ENCODE data around the gene COQ8A.

COQ8A gene

DNA sequence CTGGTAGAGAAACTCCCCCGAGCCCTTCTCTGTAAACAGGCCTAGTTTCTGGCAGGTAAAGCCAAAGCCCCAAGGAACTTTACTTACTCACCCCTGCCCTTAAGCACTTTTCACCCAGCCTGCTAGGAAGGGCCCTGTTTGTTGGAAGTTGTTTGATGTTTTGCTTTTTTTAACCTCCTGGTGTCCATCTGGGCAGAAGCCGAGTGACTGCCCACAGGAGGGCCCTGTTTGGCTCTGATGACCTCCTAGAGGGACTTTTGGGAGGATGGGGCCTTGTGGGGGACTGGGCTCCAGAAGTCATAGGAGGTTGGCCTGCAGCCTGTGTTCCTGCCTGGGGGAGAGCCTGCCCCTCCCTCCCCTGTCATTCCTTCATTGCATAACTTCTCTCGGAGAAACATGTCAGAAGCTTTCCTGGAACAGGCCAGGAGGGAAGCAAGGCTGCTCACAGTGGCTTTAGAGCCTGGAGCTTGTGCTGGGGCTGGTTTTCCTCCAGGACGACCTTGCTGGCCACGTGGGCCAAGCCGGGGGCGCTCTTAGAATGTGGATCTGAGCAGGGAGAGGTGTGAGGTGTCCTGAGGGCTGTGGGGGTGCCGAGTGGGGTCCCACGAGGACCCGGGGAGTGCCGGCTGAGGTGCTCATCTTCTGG lies 33.9 kb downstream of the COQ8A start:
- peaks cover 7 to 69% (median 28%) of the 10 kb centered on the region in 11 experiments; a peak in 20 of 22 replicates for H3K36me3 ChIP-seq
- TF ChIP-seq Cebpa-rat (IDR thresholded peaks at IDR 0.05): no peak
- peaks cover 17 to 30% (median 24%) of the 10 kb centered on the region in 11 experiments for H3K9me3 ChIP-seq (replicated peaks in 1 of 11)
- H3K9ac ChIP-seq: no peak overlapping the region; a peak in 1 of 22 replicates
- peak overlapping the region in 4 of 11 experiments; percentile 0 to 14 (median 6); a peak in 2 of 22 replicates for H3K27ac ChIP-seq
- H3K27me3 ChIP-seq: no peaks in the 10 kb centered on the region
- H3K4me3 ChIP-seq: no peak overlapping the region
- H3K4me1 ChIP-seq: peaks cover 0 to 27% (median 19%) of the 10 kb centered on the region in 10 experiments; a peak in 16 of 20 replicates
- H3K4me2 ChIP-seq: peak overlapping the region in 1 of 11 experiments; percentile 41; a peak in 1 of 22 replicates
- H4K20me1 ChIP-seq: peaks cover 0 to 32% (median 5%) of the 10 kb centered on the region in 11 experiments; a peak in 8 of 22 replicates

DNA sequence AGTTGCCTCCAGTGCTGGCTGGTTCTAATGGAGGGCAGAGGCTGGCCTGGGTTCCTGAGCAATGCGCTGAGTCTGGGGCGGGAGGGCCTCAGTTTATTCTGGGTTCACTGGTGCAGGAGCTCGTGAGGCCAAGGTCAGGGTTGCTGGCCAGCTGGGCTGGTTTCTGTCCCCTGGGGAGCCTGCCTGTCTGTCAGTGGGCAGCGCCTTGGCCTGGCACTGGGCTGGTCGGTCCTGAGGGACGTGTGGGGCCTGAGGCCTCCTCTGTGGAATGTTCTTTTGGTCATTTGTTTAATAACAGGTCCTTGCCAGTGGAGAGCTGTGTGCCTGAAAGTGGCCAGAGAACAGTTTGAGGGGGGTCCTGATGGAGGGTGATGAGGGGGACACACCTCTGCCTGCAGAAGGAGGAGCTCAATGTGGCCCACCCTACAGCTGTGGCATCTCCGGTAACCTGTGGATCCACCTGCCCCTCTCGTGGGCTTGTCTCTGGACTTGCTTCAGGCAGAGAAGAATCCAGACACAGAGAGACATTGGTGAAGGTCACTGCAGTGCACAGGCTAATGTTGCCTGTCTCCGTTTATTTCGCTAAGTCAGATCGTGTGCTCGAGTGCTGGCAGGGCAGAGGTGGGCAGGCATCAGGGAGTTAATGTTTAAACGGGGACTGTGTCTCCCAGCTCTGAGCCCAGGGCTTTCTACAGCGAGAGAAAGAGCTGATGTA lies 34.6 kb downstream of the COQ8A start:
- peak overlapping the region in 1 of 11 experiments; percentile 0; a peak in 1 of 22 replicates for H3K27ac ChIP-seq
- no peak overlapping the region for H3K9ac ChIP-seq

DNA sequence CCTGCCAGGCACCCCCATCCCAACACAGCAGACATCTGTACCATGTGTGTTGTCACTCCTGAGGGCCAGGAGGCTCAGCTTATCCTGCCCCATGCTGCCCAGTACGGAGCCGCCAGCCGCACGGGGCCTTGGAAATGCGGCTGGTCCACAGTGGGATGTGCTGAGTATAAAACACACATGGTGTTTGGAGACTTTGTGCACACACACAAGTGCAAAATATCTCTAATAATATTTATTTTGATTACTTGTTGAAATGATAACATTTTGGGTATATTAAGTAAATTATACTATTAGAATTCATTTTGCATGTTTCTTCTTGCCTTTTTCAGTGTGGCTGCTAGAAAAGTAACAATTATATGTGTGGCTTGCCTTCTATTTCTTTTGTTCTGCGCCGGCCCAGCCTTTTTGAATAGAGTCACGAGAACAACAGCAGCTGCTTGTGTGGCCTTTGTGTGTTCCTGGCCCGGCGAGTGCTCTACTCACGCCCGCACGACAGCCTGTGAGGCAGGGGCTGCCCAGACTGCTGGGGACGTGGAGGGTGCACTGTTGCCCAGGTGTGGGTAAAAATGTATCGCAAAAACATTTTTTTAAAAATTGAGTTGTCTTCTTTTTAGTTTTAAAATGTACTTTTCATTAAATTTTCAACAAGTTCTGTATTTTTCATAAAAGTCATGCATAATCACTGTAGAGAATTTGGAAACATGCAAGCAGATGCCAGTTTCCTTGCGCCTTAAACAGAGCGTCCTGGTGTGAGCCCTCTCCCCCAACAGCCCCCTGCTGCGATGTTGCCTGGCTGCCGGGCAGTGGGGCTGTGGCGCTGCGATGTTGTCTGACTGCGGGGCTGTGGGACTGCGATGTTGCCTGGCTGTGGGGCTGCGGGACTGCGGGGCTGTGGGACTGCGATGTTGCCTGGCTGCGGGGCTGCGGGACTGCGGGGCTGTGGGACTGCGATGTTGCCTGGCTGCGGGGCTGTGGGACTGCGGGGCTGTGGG lies 35.5 kb downstream of the COQ8A start:
- H3K4me2 ChIP-seq: no peak overlapping the region
- no peaks in the 10 kb centered on the region for H3K27me3 ChIP-seq
- H3K9me3 ChIP-seq (replicated peaks in 1 of 11): peaks cover 11 to 16% (median 15%) of the 10 kb centered on the region in 11 experiments
- peaks cover 0 to 69% (median 13%) of the 10 kb centered on the region in 11 experiments; a peak in 17 of 22 replicates for H3K36me3 ChIP-seq
- no peak for TF ChIP-seq Cebpa-rat (IDR thresholded peaks at IDR 0.05)
- H4K20me1 ChIP-seq: peaks cover 0 to 32% (median 5%) of the 10 kb centered on the region in 11 experiments; a peak in 8 of 22 replicates
- no peak overlapping the region for H3K4me3 ChIP-seq
- no peak overlapping the region for H3K27ac ChIP-seq
- H3K9ac ChIP-seq: no peak overlapping the region
- peaks cover 0 to 27% (median 19%) of the 10 kb centered on the region in 10 experiments; a peak in 16 of 20 replicates for H3K4me1 ChIP-seq

More for the DNA sequence above, 34.6 kb downstream of the COQ8A start:
- Histone ChIP-seq H3K27me3 (no peaks in the 10 kb centered on the region), H3K4me3 (no peak overlapping the region), H4K20me1 (peaks cover 0 to 32% (median 5%) of the 10 kb centered on the region in 11 experiments; a peak in 8 of 22 replicates), H3K9me3 (replicated peaks in 1 of 11) (peaks cover 17 to 24% (median 23%) of the 10 kb centered on the region in 11 experiments), H3K4me2 (no peak overlapping the region), H3K36me3 (peaks cover 7 to 69% (median 22%) of the 10 kb centered on the region in 11 experiments; a peak in 20 of 22 replicates), H3K4me1 (peaks cover 0 to 27% (median 19%) of the 10 kb centered on the region in 10 experiments; a peak in 16 of 20 replicates)
- TF ChIP-seq Cebpa-rat (IDR thresholded peaks at IDR 0.05): no peak

DNA sequence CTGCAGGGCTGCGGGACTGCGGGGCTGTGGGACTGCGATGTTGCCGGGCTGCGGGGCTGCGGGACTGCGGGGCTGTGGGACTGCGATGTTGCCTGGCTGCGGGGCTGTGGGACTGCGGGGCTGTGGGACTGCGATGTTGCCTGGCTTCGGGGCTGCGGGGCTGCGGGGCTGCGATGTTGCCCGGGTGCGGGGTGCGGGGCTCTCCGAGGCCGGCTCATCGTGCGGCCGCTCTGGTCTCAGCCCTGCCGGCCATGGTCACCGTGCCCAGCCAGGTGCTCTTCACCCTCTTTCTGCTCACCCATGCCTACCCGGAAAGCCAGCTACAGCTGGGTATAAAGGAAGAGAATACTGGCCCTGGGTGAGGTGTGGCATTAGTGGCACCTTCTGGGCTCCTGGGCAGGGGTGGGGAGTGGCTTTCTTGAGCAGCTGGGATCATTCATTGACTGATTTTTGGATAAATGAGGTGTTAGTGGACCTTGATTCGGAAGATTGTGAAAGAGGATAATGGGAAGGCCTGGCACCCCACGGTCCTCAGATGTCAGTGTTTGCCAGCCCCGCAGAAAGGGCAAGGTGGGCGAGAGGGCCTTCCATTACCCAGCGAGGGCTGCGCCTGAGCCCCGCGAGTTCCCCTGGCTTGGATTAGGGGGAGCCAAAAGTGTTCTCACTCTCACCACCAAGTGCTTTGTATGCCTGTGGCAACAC lies 36.3 kb downstream of the COQ8A start:
- TF ChIP-seq Cebpa-rat (IDR thresholded peaks at IDR 0.05): no peak

DNA sequence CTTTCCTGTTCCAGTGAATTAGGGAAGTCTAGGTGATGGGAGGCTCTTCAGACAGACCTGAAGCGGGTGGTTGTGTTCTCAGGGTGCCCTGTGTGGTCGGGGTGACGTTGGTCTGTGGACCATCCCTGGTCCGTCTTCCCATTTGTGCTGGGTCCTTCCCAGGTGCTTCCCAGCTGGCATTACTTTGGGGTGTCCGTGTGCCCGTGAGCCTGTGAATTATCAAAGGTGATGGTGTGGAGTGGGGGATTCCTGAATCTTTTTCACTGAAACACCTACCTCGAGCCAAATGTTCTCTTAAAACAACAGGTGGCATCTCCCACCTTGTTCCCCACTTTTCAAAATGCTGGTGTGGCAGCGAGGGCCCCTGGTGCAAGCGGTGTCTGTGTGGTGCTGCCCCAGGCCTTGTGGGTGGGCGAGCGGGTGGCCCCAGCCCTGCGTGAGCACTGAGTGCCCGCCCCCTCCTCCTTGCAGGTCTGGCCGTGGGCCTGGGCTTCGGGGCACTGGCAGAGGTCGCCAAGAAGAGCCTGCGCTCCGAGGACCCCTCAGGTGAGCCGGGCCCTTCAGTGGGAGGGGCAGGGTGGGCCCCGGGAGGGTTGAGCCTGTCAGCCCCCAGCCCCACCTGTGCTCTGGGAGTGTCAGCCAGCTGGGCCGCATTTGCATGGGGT lies 37.0 kb downstream of the COQ8A start:
- peaks cover 0 to 32% (median 5%) of the 10 kb centered on the region in 11 experiments; a peak in 8 of 22 replicates for H4K20me1 ChIP-seq
- peaks cover 0 to 1% (median 0%) of the 10 kb centered on the region in 11 experiments; a peak in 5 of 22 replicates for H3K9me3 ChIP-seq (replicated peaks in 1 of 11)

More for the DNA sequence above, 36.3 kb downstream of the COQ8A start:
- H3K27me3 ChIP-seq: no peaks in the 10 kb centered on the region
- H4K20me1 ChIP-seq: peaks cover 0 to 32% (median 5%) of the 10 kb centered on the region in 11 experiments; a peak in 8 of 22 replicates
- peaks cover 5 to 8% (median 6%) of the 10 kb centered on the region in 11 experiments; a peak in 21 of 22 replicates for H3K9me3 ChIP-seq (replicated peaks in 1 of 11)
- no peak overlapping the region for H3K4me2 ChIP-seq
- no peak overlapping the region for H3K27ac ChIP-seq
- peaks cover 0 to 27% (median 19%) of the 10 kb centered on the region in 10 experiments; a peak in 16 of 20 replicates for H3K4me1 ChIP-seq
- H3K4me3 ChIP-seq: no peak overlapping the region
- H3K9ac ChIP-seq: no peak overlapping the region
- H3K36me3 ChIP-seq: peaks cover 0 to 68% (median 13%) of the 10 kb centered on the region in 11 experiments; a peak in 15 of 22 replicates

DNA sequence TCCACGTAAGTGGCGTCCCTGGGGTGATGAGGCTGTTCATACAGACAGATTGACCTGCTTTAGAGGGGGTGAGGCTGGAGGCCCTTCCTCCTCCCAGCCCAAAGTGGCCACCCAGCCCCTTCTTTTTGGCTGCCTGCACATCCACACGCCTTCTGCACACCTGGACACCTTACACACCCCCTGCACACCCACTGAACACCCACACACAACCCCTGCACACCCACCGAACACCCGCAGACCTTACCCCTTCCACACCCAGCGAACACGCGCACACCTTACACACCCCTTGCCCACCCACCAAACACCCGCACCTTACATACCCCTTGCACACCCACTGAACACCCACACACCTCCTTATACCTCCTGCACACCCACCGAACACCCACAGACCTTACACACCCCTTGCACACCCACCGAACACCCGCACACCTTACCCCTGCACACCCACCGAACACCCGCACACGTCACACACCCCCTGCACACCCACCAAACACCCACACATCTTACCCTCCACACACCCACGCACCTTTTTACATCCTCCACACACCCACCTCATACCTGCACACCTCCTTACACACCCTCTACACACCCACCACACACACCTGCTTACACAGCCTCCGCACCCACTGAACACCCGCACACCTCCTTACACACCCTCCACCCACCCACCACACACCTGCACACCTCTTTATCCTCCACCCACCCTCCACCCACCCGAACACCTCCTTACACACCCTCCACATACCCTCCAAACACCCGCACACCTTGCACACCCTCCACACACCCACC lies 37.7 kb downstream of the COQ8A start:
- Histone ChIP-seq H3K9me3 (replicated peaks in 1 of 11) (no peaks in the 10 kb centered on the region), H3K36me3 (peaks cover 0 to 74% (median 21%) of the 10 kb centered on the region in 11 experiments; a peak in 17 of 22 replicates), H3K4me2 (no peak overlapping the region), H3K27me3 (no peaks in the 10 kb centered on the region), H4K20me1 (peaks cover 0 to 31% (median 5%) of the 10 kb centered on the region in 11 experiments; a peak in 8 of 22 replicates), H3K4me1 (peaks cover 0 to 15% (median 7%) of the 10 kb centered on the region in 10 experiments; a peak in 12 of 20 replicates), H3K4me3 (no peak overlapping the region), H3K9ac (no peak overlapping the region), H3K27ac (no peak overlapping the region)
- TF ChIP-seq Cebpa-rat (IDR thresholded peaks at IDR 0.05): no peak

More for the DNA sequence above, 37.0 kb downstream of the COQ8A start:
- no peak overlapping the region for H3K4me3 ChIP-seq
- peaks cover 0 to 22% (median 14%) of the 10 kb centered on the region in 10 experiments; a peak in 16 of 20 replicates for H3K4me1 ChIP-seq
- no peak overlapping the region for H3K27ac ChIP-seq
- no peaks in the 10 kb centered on the region for H3K27me3 ChIP-seq
- H3K36me3 ChIP-seq: peaks cover 0 to 68% (median 14%) of the 10 kb centered on the region in 11 experiments; a peak in 13 of 22 replicates
- no peak for TF ChIP-seq Cebpa-rat (IDR thresholded peaks at IDR 0.05)
- H3K4me2 ChIP-seq: no peak overlapping the region
- H3K9ac ChIP-seq: no peak overlapping the region

Measured in BLaER1 treated with 17β-estradiol and CSF1 and Interleukin-3, amounts not matched to agents 10 nM and 100 nM (cell line).